D721Med (cell line): ENCODE data around the gene LRRTM2.
"Not testable (repeated sequence)": the region's sequence is repeated elsewhere in the genome, so short reads cannot be mapped to it uniquely, and the experiment has no call there.

Experiments
- DNase-seq: peaks from one replicate; pipeline ENCODE4 v3.0.0; 2011; ENCODE audit warnings: low spot score; ENCODE audit not compliant: insufficient read length
- FAIRE-seq: peaks from 2 replicates; lab custom pipeline; 2011; peaks lifted over from hg19 to GRCh38; lab: Jason Lieb, UNC
- TF ChIP-seq, protein P1 (sequence below): IDR thresholded peaks from 2 replicates; pipeline ENCODE4 v1.5.1; 2012; ENCODE audit warnings: mild to moderate bottlenecking, control low read depth; ENCODE audit not compliant: insufficient read depth; ENCODE audit errors: missing control alignments

Gene LRRTM2

DNA sequence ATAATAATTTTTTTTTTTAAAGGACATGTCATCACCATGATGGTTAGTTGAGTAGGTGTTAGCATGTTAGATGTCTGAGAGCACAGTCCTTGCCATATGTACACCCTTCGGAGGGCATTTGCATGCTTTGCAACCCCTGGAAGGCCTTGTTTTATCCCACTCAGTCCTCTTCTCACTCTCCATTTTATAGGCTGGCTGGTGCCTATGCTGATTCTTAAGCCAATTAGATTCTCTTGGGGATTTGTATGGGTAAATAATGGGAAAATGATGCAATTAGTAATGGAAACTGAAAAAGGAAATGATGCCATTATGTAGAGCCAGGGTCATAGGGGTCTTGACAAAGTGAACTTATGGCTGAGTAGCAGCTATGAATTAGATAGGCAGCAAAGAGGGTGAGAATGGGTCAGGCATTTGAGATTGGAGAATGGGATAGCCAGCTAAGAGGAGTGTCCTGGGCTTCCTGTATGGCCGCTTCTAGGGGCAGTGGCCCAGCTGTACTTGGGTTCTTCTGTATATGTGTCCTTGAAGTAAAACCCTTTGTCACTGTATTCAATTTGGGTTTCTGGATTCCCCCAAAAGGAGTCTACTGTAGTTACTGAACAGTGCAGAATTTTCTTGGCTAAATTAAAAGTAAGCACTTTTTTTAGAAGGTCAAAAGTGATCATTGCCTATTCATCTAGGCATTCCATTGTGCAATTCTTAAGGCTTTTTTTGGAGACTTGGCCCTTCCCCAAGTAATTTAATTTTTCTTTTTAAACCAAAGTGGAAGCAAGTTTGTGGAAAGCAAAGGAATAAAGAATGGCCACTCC lies 31.6 kb downstream of the LRRTM2 start:
- FAIRE-seq (no peak), DNase-seq (no peak)
- TF ChIP-seq, protein P1, sequence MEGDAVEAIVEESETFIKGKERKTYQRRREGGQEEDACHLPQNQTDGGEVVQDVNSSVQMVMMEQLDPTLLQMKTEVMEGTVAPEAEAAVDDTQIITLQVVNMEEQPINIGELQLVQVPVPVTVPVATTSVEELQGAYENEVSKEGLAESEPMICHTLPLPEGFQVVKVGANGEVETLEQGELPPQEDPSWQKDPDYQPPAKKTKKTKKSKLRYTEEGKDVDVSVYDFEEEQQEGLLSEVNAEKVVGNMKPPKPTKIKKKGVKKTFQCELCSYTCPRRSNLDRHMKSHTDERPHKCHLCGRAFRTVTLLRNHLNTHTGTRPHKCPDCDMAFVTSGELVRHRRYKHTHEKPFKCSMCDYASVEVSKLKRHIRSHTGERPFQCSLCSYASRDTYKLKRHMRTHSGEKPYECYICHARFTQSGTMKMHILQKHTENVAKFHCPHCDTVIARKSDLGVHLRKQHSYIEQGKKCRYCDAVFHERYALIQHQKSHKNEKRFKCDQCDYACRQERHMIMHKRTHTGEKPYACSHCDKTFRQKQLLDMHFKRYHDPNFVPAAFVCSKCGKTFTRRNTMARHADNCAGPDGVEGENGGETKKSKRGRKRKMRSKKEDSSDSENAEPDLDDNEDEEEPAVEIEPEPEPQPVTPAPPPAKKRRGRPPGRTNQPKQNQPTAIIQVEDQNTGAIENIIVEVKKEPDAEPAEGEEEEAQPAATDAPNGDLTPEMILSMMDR = no peak

DNA sequence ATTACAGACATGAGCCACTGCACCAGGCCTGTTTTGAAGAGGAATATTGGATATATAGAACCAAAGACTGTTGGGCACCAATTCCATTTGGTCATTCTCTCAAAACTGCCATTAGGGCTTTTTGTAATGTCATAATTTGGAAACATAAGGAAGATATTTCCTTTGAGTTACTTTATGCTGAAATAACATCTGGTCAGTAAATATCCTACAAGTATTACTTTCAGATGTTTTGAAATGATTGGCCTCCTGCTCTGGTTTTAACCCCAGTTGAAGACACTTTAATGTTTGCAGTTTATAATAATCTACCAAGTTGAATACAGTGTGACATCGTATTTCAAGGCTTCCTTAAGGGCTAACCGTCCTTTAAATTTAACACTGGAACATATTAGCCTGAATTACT lies 33.6 kb downstream of the LRRTM2 start:
- TF ChIP-seq, protein P1 = no peak
- no peak for FAIRE-seq
- DNase-seq = no peak

DNA sequence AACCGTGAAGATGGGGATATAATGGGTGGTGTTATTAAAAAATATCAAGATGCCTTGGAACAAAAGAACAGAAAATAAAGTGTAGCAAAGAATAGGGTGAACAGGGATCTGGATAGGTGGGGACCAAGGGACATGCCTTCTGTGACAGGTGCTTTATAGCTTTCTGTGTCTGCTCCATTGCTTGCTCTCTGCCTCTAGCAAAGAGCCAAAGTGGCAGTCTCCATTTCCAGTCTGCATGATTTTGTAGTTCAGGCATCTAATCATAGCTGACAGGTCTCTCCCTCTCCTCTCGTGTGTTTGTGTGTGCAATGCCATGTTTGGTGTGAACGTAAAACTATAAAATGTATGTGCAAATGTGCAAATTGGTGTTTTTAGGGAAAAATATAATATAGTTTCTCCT lies 35.0 kb downstream of the LRRTM2 start:
- TF ChIP-seq, protein P1 = no peak
- no peak for FAIRE-seq
- DNase-seq = no peak

DNA sequence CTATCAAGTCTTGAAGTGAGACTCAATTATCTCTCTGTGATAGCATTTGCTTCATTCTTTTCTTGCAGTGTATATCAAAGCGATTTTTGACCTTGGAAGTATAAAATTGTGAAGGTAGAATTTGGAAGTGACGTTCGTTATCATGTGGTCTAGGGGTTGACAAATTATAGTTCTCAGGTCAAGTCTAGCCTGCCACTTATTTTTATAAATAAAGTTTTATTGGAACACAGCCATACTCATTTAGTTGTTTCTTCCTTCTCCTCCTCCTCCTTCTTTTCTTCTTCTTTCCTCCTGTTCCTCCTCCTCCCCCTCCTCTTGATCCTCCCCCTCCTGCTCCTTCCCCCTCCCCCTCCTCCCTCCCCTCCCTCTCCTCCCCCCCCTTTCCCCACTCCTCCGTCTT lies 38.0 kb downstream of the LRRTM2 start:
- no peak for FAIRE-seq
- TF ChIP-seq, protein P1 = no peak
- DNase-seq = no peak

DNA sequence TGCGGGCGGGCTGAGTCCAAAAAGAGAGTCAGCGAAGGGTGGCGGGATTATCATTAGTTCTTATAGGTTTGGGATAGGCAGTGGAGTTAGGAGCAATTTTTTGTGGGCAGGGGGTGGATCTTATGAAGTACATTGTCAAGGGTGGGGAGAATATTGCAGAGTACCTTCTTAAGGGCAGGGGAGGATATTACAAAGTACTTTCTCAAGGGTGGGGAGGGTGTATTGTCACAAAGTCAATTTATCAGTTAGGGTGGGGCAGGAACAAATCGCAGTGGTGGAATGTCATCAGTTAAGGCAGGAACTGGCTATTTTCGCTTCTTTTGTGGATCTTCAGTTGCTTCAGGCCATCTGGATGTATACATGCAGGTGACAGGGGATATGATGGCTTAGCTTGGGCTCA lies 40.3 kb downstream of the LRRTM2 start:
- FAIRE-seq, DNase-seq: not testable (repeated sequence)

DNA sequence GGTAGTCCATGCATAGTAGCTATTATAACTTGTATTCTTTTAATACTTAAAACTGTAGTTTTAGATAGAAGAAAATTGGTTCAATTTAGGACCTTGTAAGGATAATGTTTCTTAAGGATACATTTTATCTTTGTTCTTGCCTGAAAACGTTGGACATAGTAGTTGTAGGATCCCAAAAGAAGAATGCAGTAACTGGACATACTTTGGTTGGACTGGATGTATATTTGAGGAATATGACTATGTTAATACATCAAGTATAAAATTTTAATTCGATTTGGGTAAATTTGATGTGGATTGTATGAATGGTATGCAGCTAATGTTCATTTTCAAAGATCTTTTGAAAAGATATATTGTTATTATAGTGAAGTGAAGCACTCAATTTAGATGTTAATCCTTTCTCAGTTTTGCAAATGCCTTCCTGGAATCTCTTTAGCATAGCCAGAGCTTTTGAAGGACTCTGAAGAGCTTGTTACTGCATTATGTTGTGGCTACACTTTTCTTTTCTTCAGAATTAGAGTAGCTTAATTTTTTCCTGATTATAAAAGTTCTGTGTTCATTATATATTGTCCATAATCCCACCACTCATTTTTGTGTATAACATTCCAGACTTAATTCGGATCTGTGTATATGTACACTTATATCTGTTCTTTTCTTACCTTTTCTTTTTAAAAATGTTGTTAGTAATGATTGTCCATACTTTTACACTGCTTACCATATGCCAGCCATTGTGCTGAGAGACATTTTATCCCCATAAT lies 41.2 kb downstream of the LRRTM2 start:
- TF ChIP-seq, protein P1 = no peak
- no peak for DNase-seq
- peak; percentile 6 for FAIRE-seq

DNA sequence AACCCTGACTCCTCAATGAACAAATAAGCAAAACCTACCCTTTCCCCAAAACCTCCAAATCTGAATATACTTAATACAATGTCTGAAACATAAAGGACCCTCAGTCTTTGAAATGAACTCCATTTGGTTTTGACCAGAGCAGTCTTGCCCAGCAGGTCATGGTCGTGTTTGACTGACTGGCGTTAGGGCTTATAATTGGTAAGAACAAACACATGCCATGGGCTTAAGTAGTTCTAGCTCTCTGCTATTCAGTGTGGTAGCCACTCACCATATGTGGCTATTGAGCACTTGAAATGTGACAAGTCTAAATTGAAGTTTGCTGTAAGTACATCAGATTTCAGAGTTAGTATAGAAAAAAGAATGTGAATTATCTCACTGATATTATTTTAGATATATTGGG lies 42.1 kb downstream of the LRRTM2 start:
- TF ChIP-seq, protein P1 = no peak
- DNase-seq = no peak
- no peak for FAIRE-seq
